Kidney (tissue), 14 donors: ENCODE measurements around the gene SYNDIG1. TPM values are rescaled to one million over a fixed set of nuclear protein-coding genes. Genes with fewer than 3 reads are reported as not detected.

Experiments
- DNase-seq, 5 donors: peaks; one replicate each; pipeline ENCODE4 v3.0.0-alpha.2; 2013 to 2020
- FAIRE-seq: peaks from 2 replicates; lab custom pipeline; 2012; peaks lifted over from hg19 to GRCh38; lab: Jason Lieb, UNC
- H3K27ac ChIP-seq, 2 donors: one replicate each; pipeline ENCODE4 v1.7.0; 2013; ENCODE audit warnings: low read depth in 2 of 2, low read length in 2 of 2, inconsistent platforms in 1 of 2
- H3K27me3 ChIP-seq: one replicate; pipeline ENCODE4 v1.7.1; 2013; ENCODE audit warnings: low read length, inconsistent platforms; ENCODE audit not compliant: control insufficient read depth, insufficient read depth
- H3K36me3 ChIP-seq, 3 donors: one replicate each; pipeline versions ENCODE4 v1.7.0 to v1.7.1; 2013; ENCODE audit warnings: low read length in 3 of 3, control low read depth in 1 of 3, inconsistent platforms in 1 of 3; ENCODE audit not compliant: insufficient read depth in 3 of 3, control insufficient read depth in 2 of 3
- H3K4me1 ChIP-seq, 3 donors: one replicate each; pipeline versions ENCODE4 v1.7.0 to v1.7.1; 2013; ENCODE audit warnings: low read length in 3 of 3, inconsistent platforms in 1 of 3, low read depth in 1 of 3; ENCODE audit not compliant: control insufficient read depth in 2 of 3, insufficient read depth in 2 of 3
- H3K4me3 ChIP-seq, 3 donors: one replicate each; pipeline versions ENCODE4 v1.7.0 to v1.8.1; 2013; ENCODE audit warnings: low read length in 3 of 3, control low read depth in 1 of 3, inconsistent platforms in 1 of 3
- H3K9ac ChIP-seq, 3 donors: one replicate each; pipeline versions ENCODE4 v1.7.0 to v1.7.1; 2013; ENCODE audit warnings: low read length in 3 of 3, control low read depth in 1 of 3, inconsistent platforms in 1 of 3
- H3K9me3 ChIP-seq, 3 donors: one replicate each; pipeline versions ENCODE4 v1.7.0 to v1.7.1; 2013; ENCODE audit warnings: low read length in 3 of 3, control low read depth in 1 of 3, inconsistent platforms in 1 of 3; ENCODE audit not compliant: control insufficient read depth in 2 of 3, insufficient read depth in 1 of 3
- intact Hi-C: fragments of 100-400 bp; cut with DNase I; formaldehyde crosslinking; loops from one replicate; pipeline ENCODE4 v1.11.1; 2022
- polyA plus RNA-seq: library from polyadenylated mRNA; stranded (reverse); fragments of 350-450 nt; fragmentation: Illumina TruSeq; extraction: RNeasy Lipid Tissue Mini Kit (QIAGEN cat#74804); gene quantifications from one replicate; pipeline ENCODE4 v1.2.3, GENCODE V29; 2014; ENCODE audit warnings: low read depth, low replicate concordance; ENCODE audit not compliant: insufficient read depth
- total RNA-seq: library from RNA; stranded (reverse); fragmentation: NEBNext Ultra II Directional; extraction: Animal tissue kit (Norgen Biotek cat#: 25700); gene quantifications from one replicate; pipeline ENCODE4 v1.2.1, GENCODE V29; 2021
- TF ChIP-seq, protein P1 (sequence below): IDR thresholded peaks from 3 replicates; pipeline ENCODE4 v1.5.1; 2012; ENCODE audit warnings: mild to moderate bottlenecking, moderate library complexity, borderline replicate concordance; ENCODE audit not compliant: insufficient read depth; ENCODE audit errors: extremely low read depth
- donor health status: control.
- donor health status: control.
- donor health status: control.
- donor health status: control.
- donor health status: control.
- donor health status: DM: yes; HTN: yes; CAD: no.
- donor health status: Normal renal cell carcinoma (clear cell type).

The SYNDIG1 gene
- total and polyA plus RNA-seq, 2 donors from 2014 or later, result 5.4 to 8.2 TPM

DNA sequence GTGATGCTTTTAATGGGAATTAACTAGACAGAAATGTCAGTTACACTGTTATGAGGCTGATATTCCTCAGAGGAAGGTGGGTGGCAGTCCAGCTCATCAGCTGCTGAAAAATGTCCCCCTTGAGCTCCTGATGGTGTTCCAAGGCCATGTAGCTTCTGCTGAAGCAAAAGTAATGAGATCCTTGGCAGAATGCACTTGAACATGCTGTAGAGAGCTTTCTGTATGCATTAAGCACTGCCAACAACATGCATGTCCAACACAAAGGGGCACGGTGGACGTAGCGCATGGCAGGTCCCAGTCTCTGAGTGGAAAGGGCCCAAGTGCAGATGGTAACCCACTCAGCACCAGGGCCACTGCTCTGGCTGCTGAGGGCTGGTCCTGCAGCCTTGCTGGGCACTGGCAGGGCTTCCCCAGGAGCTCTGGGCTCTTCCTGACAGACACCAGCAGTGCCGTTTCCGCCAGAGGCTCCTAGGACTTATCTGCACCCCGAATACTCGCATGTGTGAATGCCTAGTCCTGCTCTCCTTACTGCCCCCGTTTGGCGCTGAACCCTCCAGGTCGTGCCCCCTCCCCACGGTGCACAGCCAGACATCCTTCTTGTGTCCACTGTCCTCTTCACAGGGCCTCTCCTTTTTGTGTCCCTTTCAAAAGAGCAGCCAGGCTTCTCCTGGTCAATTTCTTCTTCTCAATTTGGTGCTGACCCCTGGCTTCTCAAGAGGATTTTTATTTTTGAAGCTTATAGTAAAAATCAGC, 18.6 kb upstream of the SYNDIG1 start:
- Histone ChIP-seq H3K27ac (no peak overlapping the region), H3K9ac (no peak overlapping the region), H3K36me3 (no peaks in the 10 kb centered on the region), H3K27me3 (no peaks in the 10 kb centered on the region), H3K4me3 (no peak overlapping the region), H3K4me1 (no peaks in the 10 kb centered on the region), H3K9me3 (no peaks in the 10 kb centered on the region)
- TF ChIP-seq, protein P1, sequence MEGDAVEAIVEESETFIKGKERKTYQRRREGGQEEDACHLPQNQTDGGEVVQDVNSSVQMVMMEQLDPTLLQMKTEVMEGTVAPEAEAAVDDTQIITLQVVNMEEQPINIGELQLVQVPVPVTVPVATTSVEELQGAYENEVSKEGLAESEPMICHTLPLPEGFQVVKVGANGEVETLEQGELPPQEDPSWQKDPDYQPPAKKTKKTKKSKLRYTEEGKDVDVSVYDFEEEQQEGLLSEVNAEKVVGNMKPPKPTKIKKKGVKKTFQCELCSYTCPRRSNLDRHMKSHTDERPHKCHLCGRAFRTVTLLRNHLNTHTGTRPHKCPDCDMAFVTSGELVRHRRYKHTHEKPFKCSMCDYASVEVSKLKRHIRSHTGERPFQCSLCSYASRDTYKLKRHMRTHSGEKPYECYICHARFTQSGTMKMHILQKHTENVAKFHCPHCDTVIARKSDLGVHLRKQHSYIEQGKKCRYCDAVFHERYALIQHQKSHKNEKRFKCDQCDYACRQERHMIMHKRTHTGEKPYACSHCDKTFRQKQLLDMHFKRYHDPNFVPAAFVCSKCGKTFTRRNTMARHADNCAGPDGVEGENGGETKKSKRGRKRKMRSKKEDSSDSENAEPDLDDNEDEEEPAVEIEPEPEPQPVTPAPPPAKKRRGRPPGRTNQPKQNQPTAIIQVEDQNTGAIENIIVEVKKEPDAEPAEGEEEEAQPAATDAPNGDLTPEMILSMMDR, result no peak
- intact Hi-C loops, result no loop called here
- FAIRE-seq (no peak), DNase-seq (no peak)

DNA sequence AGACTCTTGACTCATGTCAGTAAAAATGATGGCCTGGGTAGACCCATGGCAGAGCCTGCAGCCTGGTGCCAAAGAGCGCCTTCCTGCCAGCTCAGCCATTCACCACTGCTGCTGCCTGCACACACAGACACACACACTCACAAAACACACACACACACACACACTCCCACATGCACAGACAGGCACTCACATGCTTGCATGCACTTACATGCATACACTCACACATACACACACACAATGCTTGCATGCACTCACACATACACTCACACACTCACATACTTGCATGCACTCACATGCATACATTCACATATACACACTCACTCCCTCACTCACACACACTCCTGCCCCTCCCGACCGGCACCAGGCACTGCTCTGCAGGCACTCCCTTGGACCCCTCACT, 18.0 kb upstream of the SYNDIG1 start:
- DNase-seq (no peak), FAIRE-seq (no peak)
- Histone ChIP-seq H3K4me3 (no peak overlapping the region), H3K9me3 (no peaks in the 10 kb centered on the region), H3K27me3 (no peaks in the 10 kb centered on the region), H3K36me3 (no peaks in the 10 kb centered on the region), H3K27ac (no peak overlapping the region), H3K4me1 (no peaks in the 10 kb centered on the region), H3K9ac (no peak overlapping the region)
- intact Hi-C loops, result no loop called here
- TF ChIP-seq, protein P1, result no peak

DNA sequence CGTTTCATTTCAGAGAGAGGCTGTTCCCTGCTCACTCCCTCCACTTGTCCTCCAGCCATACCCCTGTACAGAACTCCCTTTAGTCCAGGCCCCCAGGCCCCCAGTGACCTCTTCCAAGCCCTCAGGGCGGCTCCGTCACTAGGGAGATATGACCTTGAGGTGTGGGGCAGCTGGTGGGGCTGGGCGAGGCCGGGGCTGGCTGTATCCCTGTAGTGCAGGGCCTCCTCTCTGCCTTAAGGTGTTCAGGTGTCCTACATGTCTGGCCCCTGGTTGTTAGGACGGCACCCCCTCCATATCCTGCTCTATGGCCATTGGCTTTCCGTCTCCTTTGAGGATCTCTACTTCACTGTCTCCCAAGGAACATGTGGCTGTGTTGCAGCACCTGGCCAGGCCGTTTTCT, 17.4 kb upstream of the SYNDIG1 start:
- no peaks in the 10 kb centered on the region for H3K27me3 ChIP-seq
- no peaks in the 10 kb centered on the region for H3K36me3 ChIP-seq
- no peak overlapping the region for H3K27ac ChIP-seq
- no peak for FAIRE-seq
- H3K4me1 ChIP-seq, result no peaks in the 10 kb centered on the region
- DNase-seq, result no peak
- no peaks in the 10 kb centered on the region for H3K9me3 ChIP-seq
- no peak overlapping the region for H3K4me3 ChIP-seq
- TF ChIP-seq, protein P1, result no peak
- intact Hi-C loops, result no loop called here
- no peak overlapping the region for H3K9ac ChIP-seq
